ENCODE measurements around the gene PROK2. TPM values are rescaled to one million over a fixed set of nuclear protein-coding genes. Genes with fewer than 3 reads are reported as not detected.

Gene PROK2
- total and polyA plus RNA-seq, 4 donors: 0.24 to 0.84 (median 0.41) TPM

DNA sequence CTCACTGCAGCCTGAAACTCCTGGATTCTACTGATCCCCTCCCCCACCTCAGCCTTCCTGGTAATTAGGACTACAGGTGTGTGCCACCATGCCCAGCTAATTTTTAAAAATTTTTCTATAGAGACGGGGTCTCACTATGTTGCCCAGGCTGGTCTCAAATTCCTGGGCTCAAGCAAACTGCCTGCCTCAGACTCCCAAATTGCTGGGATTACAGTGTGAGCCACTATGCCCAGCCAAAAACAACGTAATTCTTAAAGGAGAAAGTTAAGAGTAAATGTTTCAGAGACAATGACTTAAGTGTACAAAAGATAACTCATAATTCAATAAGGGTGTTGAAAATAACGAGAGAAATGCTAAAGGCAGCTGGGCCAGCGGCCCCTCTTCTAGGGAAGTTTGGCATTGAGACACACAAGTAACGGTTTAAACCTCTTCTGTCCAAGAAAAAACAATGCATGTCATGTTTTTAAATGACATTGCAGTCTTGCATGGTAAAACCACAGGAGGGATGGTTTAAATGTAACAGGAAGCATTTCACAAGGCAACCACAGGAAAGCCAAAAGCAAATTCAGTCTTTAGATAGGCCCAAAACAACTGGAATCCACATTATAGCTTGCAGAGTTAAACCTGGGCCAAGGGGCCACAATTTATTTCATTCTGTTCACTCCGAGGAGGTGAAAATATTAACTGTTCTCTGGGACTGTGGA, 5.1 kb downstream of the PROK2 start:
- WGBS: 69% methylated on average over 6 of the region's 6 CpGs
- Histone ChIP-seq H3K27ac (ENCODE audit: low read depth in 1 of 2, low read length in 2 of 2) (no peak overlapping the region), H3K9me3 (ENCODE audit: control insufficient read depth in 4 of 4, low read length in 3 of 4) (no peaks in the 10 kb centered on the region), H3K9ac (ENCODE audit: low read depth in 1 of 2, low read length in 2 of 2) (no peak overlapping the region), H3K4me3 (ENCODE audit: low read depth in 1 of 3, low read length in 3 of 3) (no peak overlapping the region), H3K4me1 (ENCODE audit: control insufficient read depth in 4 of 4, insufficient read depth in 4 of 4, low read length in 3 of 4) (peaks cover 3 to 5% (median 4%) of the 10 kb centered on the region in 4 donors), H3K36me3 (ENCODE audit: control insufficient read depth in 4 of 4, insufficient read depth in 3 of 4, low read depth in 1 of 4, low read length in 3 of 4) (no peaks in the 10 kb centered on the region), H3K27me3 (ENCODE audit: control insufficient read depth in 4 of 4, insufficient read depth in 4 of 4, low read length in 3 of 4) (peaks cover 0 to 3% (median 3%) of the 10 kb centered on the region in 4 donors)
- no peak for DNase-seq (ENCODE audit: low spot score)
- no peak for TF ChIP-seq HNF4G (IDR thresholded peaks at IDR 0.05)
- no peak for TF ChIP-seq TAF1 (conservative IDR thresholded peaks at IDR 0.05)

- WGBS: 83% methylated on average over 3 of the region's 3 CpGs
- TF ChIP-seq YY1 (IDR thresholded peaks at IDR 0.05): no peak
- TF ChIP-seq HNF4G (IDR thresholded peaks at IDR 0.05): no peak
- TF ChIP-seq MAX (IDR thresholded peaks at IDR 0.05): no peak
- TF ChIP-seq TAF1 (conservative IDR thresholded peaks at IDR 0.05): no peak
- no peak for TF ChIP-seq JUND (IDR thresholded peaks at IDR 0.05)
- no peak for TF ChIP-seq FOXA2 (IDR thresholded peaks at IDR 0.05)
- TF ChIP-seq REST (IDR thresholded peaks at IDR 0.05): no peak
- TF ChIP-seq RAD21 (IDR thresholded peaks at IDR 0.05): no peak
- TF ChIP-seq, protein P1, sequence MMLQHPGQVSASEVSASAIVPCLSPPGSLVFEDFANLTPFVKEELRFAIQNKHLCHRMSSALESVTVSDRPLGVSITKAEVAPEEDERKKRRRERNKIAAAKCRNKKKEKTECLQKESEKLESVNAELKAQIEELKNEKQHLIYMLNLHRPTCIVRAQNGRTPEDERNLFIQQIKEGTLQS (IDR thresholded peaks at IDR 0.05): no peak
- TF ChIP-seq NR2F2 (IDR thresholded peaks at IDR 0.05): no peak
- no peak for TF ChIP-seq EGR1 (IDR thresholded peaks at IDR 0.05; ENCODE audit: low read depth in 2 of 2)
- TF ChIP-seq, protein P2, sequence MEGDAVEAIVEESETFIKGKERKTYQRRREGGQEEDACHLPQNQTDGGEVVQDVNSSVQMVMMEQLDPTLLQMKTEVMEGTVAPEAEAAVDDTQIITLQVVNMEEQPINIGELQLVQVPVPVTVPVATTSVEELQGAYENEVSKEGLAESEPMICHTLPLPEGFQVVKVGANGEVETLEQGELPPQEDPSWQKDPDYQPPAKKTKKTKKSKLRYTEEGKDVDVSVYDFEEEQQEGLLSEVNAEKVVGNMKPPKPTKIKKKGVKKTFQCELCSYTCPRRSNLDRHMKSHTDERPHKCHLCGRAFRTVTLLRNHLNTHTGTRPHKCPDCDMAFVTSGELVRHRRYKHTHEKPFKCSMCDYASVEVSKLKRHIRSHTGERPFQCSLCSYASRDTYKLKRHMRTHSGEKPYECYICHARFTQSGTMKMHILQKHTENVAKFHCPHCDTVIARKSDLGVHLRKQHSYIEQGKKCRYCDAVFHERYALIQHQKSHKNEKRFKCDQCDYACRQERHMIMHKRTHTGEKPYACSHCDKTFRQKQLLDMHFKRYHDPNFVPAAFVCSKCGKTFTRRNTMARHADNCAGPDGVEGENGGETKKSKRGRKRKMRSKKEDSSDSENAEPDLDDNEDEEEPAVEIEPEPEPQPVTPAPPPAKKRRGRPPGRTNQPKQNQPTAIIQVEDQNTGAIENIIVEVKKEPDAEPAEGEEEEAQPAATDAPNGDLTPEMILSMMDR (IDR thresholded peaks at IDR 0.05; ENCODE audit: low read depth, low read length, missing input control): no peak
- no peak for TF ChIP-seq RXRA (IDR thresholded peaks at IDR 0.05)
- no peak for TF ChIP-seq GABPA (IDR thresholded peaks at IDR 0.05 in 1 of 2, conservative IDR thresholded peaks at IDR 0.05 in 1 of 2)
- TF ChIP-seq FOXA1 (IDR thresholded peaks at IDR 0.05): no peak
Observed at GRCh38 chr3:71778353-71778752, 6.6 kb downstream of the PROK2 start.

More at GRCh38 chr3:71778353-71778752, 6.6 kb downstream of the PROK2 start:
- Histone ChIP-seq H3K27me3 (ENCODE audit: control insufficient read depth in 4 of 4, insufficient read depth in 4 of 4, low read length in 3 of 4) (peaks cover 0 to 2% (median 0%) of the 10 kb centered on the region in 4 donors), H3K27ac (ENCODE audit: low read depth in 1 of 2, low read length in 2 of 2) (no peak overlapping the region), H3K36me3 (ENCODE audit: control insufficient read depth in 4 of 4, insufficient read depth in 3 of 4, low read depth in 1 of 4, low read length in 3 of 4) (no peaks in the 10 kb centered on the region), H3K9ac (ENCODE audit: low read depth in 1 of 2, low read length in 2 of 2) (no peak overlapping the region), H3K4me1 (ENCODE audit: control insufficient read depth in 4 of 4, insufficient read depth in 4 of 4, low read length in 3 of 4) (no peaks in the 10 kb centered on the region), H3K9me3 (ENCODE audit: control insufficient read depth in 4 of 4, low read length in 3 of 4) (no peaks in the 10 kb centered on the region), H3K4me3 (ENCODE audit: low read depth in 1 of 3, low read length in 3 of 3) (no peak overlapping the region)
- DNase-seq (ENCODE audit: low spot score): no peak
